Osteoblast (primary cell): Measurements from ENCODE around the gene PLPP2. TPM values are rescaled to one million over a fixed set of nuclear protein-coding genes. Genes with fewer than 3 reads are reported as not detected.
A peak's percentile ranks its signal among the peaks of the same experiment; 100 is the strongest.

Experiments
- DNase-seq: peaks from one replicate; pipeline ENCODE4 v3.0.0; 2011; ENCODE audit warnings: low spot score, mixed read lengths; ENCODE audit not compliant: insufficient read length; ENCODE audit errors: missing footprints
- H2AFZ ChIP-seq: 2 replicates; pipeline ENCODE4 v1.6.0; 2011; ENCODE audit warnings: mild to moderate bottlenecking, low read length
- H3K27ac ChIP-seq: 2 replicates; pipeline ENCODE4 v1.5.1; 2011; ENCODE audit warnings: mild to moderate bottlenecking, low read depth, low read length, moderate library complexity
- H3K27me3 ChIP-seq: 2 replicates; pipeline ENCODE4 v1.6.0; 2012; ENCODE audit warnings: mild to moderate bottlenecking, control low read depth, inconsistent platforms, low read length, moderate library complexity; ENCODE audit not compliant: insufficient read depth
- H3K36me3 ChIP-seq: 2 replicates; pipeline ENCODE4 v1.5.1; 2011; ENCODE audit warnings: mild to moderate bottlenecking, low read length, control low read depth, moderate library complexity; ENCODE audit not compliant: insufficient read depth
- H3K4me1 ChIP-seq: 2 replicates; pipeline ENCODE4 v1.5.1; 2011; ENCODE audit warnings: mild to moderate bottlenecking, low read length, control low read depth, moderate library complexity; ENCODE audit not compliant: insufficient read depth
- H3K4me2 ChIP-seq: 2 replicates; pipeline ENCODE4 v1.6.0; 2011; ENCODE audit warnings: mild to moderate bottlenecking, low read length; ENCODE audit not compliant: insufficient read depth
- H3K4me3 ChIP-seq: fragments of 200-600 bp; sonication (generic); 3 replicates; pipeline ENCODE4 v1.5.1; 2012; ENCODE audit warnings: mild to moderate bottlenecking, low read length, inconsistent platforms; ENCODE audit not compliant: insufficient read depth
- H3K79me2 ChIP-seq: 2 replicates; pipeline ENCODE4 v1.6.0; 2012; ENCODE audit warnings: mild to moderate bottlenecking, low read length, control low read depth, inconsistent platforms; ENCODE audit not compliant: insufficient read depth
- H3K9me3 ChIP-seq: 2 replicates; pipeline ENCODE4 v1.5.1; 2011; ENCODE audit warnings: low read depth, low read length, control low read depth
- H4K20me1 ChIP-seq: 2 replicates; pipeline ENCODE4 v1.6.0; 2012; ENCODE audit warnings: mild to moderate bottlenecking, low read length, control low read depth; ENCODE audit not compliant: insufficient read depth
- total RNA-seq: library from RNA; depleted of rRNA; stranded (reverse); fragments of >200 nt; gene quantifications from 2 replicates; pipeline ENCODE4 v1.2.3, GENCODE V29; 2012
- TF ChIP-seq, protein P1 (sequence below): IDR thresholded peaks from 2 replicates; pipeline ENCODE4 v1.5.1; 2011; ENCODE audit warnings: mild to moderate bottlenecking, low read depth, low read length, moderate library complexity; ENCODE audit errors: extremely low read depth

Gene PLPP2
- total RNA-seq, 1 donor, result 1.1 TPM

DNA sequence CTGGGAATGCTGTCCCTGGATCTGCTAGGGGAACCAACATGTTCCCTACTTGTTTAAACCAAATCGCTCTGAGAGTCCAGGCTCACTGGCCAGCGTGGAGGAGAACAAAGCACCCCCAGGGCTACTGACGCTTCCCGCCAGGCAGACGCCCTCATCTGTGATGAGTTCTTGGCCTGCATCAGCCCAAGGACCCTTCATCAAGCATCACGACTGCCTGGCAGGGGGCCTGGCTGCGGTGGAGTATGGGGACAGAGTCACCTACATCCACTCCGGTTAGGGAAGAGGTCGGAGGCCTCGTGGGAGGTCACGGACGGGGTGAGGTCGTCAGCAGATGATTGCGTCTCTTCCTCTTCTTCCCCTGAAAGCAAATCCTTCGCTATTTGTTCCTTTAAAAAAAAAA, 35.7 kb upstream of the PLPP2 start:
- H3K27me3 ChIP-seq, result no peaks in the 10 kb centered on the region
- H3K27ac ChIP-seq, result no peak overlapping the region
- H3K9me3 ChIP-seq, result peaks cover 7% of the 10 kb centered on the region
- H4K20me1 ChIP-seq, result peaks cover 32% of the 10 kb centered on the region
- no peak overlapping the region for H3K4me2 ChIP-seq
- TF ChIP-seq, protein P1, sequence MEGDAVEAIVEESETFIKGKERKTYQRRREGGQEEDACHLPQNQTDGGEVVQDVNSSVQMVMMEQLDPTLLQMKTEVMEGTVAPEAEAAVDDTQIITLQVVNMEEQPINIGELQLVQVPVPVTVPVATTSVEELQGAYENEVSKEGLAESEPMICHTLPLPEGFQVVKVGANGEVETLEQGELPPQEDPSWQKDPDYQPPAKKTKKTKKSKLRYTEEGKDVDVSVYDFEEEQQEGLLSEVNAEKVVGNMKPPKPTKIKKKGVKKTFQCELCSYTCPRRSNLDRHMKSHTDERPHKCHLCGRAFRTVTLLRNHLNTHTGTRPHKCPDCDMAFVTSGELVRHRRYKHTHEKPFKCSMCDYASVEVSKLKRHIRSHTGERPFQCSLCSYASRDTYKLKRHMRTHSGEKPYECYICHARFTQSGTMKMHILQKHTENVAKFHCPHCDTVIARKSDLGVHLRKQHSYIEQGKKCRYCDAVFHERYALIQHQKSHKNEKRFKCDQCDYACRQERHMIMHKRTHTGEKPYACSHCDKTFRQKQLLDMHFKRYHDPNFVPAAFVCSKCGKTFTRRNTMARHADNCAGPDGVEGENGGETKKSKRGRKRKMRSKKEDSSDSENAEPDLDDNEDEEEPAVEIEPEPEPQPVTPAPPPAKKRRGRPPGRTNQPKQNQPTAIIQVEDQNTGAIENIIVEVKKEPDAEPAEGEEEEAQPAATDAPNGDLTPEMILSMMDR, result no peak
- H3K4me3 ChIP-seq, result no peak overlapping the region
- no peaks in the 10 kb centered on the region for H3K4me1 ChIP-seq
- H3K36me3 ChIP-seq, result peaks cover 87% of the 10 kb centered on the region
- no peak overlapping the region for H2AFZ ChIP-seq
- H3K79me2 ChIP-seq, result peaks cover 78% of the 10 kb centered on the region
- DNase-seq, result peak; percentile 56

DNA sequence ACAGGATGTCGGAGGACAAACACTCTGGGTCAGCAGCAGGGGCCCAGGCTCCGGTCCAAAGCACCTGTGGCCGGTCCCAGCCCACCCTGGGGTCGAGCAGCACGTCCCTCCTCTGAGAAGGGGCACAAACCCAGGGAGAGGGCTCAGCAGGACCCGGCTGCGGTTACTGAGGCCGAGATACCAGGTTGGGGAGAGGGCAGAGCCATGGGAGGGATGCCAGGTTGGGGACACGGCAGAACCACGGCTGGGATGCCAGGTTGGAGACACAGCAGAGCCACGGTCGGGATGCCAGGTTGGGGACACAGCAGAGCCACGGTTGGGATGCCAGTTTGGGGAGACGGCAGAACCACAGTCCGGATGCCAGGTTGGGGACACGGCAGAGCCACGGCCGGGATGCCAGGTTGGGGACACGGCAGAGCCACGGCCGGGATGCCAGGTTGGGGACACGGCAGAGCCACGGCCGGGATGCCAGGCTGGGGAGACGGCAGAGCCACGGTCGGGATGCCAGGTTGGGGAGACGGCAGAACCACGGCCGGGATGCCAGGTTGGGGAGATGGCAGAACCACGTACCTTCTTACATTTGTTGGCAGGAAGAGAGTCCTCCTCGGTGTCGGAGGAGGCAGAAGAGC, 34.8 kb upstream of the PLPP2 start:
- H3K4me3 ChIP-seq, result no peak overlapping the region
- no peak overlapping the region for H2AFZ ChIP-seq
- peaks cover 85% of the 10 kb centered on the region for H3K36me3 ChIP-seq
- peaks cover 74% of the 10 kb centered on the region for H3K79me2 ChIP-seq
- no peaks in the 10 kb centered on the region for H3K4me1 ChIP-seq
- H3K27ac ChIP-seq, result no peak overlapping the region
- no peak overlapping the region for H3K4me2 ChIP-seq
- peaks cover 35% of the 10 kb centered on the region for H4K20me1 ChIP-seq
- TF ChIP-seq, protein P1, result no peak
- peaks cover 7% of the 10 kb centered on the region for H3K9me3 ChIP-seq
- peak; percentile 46 for DNase-seq
- no peaks in the 10 kb centered on the region for H3K27me3 ChIP-seq

DNA sequence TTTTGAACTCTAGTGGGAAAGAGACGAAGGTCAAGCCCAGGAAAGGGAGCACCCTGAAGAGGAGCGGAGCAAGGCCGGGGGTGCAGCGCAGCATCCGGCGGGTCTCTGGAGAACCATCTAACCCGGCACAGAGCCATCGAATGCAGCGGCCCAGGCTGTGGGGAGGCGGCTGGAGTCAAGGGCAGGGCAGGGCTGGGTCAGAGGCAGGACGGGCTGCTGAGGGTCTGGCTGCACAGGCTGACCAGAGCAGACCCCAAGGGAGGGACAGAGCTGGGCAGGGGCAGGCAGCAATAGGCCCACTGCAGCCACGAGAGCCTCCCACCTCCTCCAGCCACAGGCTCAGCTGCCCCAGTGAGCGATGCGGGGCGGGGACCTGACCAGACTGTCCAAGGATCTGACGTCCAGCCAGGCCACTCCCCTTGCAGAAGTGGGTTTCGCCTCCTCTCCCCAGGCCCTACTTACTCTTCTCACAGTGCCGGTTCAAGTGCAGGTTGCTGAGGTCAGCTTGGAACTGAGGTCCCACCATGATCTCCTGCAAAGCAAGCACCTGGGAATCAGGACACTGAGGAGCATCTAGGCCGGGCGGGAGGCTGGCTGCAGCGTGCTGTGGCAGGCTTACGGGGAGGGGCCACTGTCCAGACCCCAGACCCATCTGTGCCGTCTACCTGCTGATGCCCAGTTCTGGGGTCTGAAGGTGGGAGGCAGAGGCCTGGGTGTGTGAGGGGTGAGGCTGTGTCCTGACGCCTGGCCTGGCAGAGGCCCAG, 34.2 kb upstream of the PLPP2 start:
- Histone ChIP-seq H3K36me3 (peaks cover 82% of the 10 kb centered on the region), H3K27ac (no peak overlapping the region), H4K20me1 (peaks cover 38% of the 10 kb centered on the region)

DNA sequence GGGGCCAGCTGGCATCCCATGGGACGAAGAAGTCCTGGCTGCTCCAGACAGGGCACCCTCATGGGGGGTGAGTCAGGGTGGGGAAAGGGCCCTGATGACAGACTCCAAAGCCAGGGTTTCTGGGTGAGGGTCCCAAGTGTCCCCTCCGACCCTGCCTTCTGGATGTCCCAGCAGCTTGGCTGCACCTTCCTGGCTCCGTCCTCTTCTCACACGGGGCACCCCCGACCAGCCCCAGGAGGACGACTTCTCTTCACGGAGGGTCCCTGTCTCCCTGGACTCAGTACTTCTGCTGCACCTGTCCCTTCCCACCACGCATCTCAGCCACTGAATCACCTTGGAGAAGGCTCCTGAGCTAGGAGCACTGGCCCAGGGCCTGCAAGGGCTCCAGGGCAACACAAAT, 33.5 kb upstream of the PLPP2 start:
- Histone ChIP-seq H2AFZ (no peak overlapping the region), H3K4me1 (no peaks in the 10 kb centered on the region), H3K9me3 (peaks cover 7% of the 10 kb centered on the region), H3K4me2 (no peak overlapping the region), H3K27ac (no peak overlapping the region), H3K27me3 (no peaks in the 10 kb centered on the region), H4K20me1 (peaks cover 36% of the 10 kb centered on the region), H3K79me2 (peaks cover 75% of the 10 kb centered on the region), H3K36me3 (peaks cover 80% of the 10 kb centered on the region), H3K4me3 (no peak overlapping the region)
- TF ChIP-seq, protein P1, result no peak
- DNase-seq, result peak; percentile 66

More for the DNA sequence above, 34.2 kb upstream of the PLPP2 start:
- H3K4me2 ChIP-seq, result no peak overlapping the region
- H3K27me3 ChIP-seq, result no peaks in the 10 kb centered on the region
- peak; percentile 60 for DNase-seq
- no peaks in the 10 kb centered on the region for H3K4me1 ChIP-seq
- H2AFZ ChIP-seq, result no peak overlapping the region
- TF ChIP-seq, protein P1, result no peak
- H3K79me2 ChIP-seq, result peaks cover 75% of the 10 kb centered on the region
- no peak overlapping the region for H3K4me3 ChIP-seq
- H3K9me3 ChIP-seq, result peaks cover 7% of the 10 kb centered on the region
